Measurements from ENCODE around the gene PCSK4.
A peak's percentile ranks its signal among the peaks of the same experiment; 100 is the strongest.

PCSK4 gene

GRCh38 chr19:1473085-1473851 lies 16.9 kb downstream of the PCSK4 start:
- TF ChIP-seq CTCF (IDR thresholded peaks at IDR 0.05; ENCODE audit: extremely low read depth, missing control alignments) = no peak
- DNase-seq (ENCODE audit: low spot score) = no peak

GRCh38 chr19:1472231-1473084 lies 17.7 kb downstream of the PCSK4 start:
- no peak for TF ChIP-seq CTCF (IDR thresholded peaks at IDR 0.05; ENCODE audit: extremely low read depth, missing control alignments)
- DNase-seq (ENCODE audit: low spot score) = no peak

GRCh38 chr19:1471515-1472160 lies 18.5 kb downstream of the PCSK4 start:
- no peak for DNase-seq (ENCODE audit: low spot score)
- no peak for TF ChIP-seq CTCF (IDR thresholded peaks at IDR 0.05; ENCODE audit: extremely low read depth, missing control alignments)

DNA sequence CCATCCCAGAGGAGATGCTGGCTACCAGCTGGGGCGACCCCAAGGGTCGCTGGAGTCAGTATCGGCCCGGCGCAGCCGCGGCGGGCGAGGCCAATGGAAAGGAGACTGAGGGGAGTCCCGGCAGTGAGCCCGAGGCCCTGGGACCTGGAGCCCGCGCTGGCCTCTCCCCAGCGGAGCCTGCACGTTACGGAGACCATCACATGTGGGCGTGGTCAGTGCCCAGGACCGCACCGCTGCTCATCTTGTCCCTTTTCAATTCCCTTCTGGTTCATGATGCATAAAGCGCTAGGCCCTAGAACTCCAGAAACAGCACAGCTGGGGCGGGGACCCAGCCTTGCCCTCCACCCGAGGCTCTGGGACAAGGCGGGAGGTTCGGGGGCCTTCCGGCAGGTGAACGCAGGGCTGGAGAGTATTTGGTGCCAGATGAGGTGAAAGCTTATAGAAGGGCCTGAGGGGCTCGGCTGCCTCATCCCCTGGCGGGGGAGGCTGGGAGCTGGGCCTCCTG lies 19.1 kb downstream of the PCSK4 start:
- no peak for DNase-seq (ENCODE audit: low spot score)
- no peak for TF ChIP-seq CTCF (IDR thresholded peaks at IDR 0.05; ENCODE audit: extremely low read depth, missing control alignments)

DNA sequence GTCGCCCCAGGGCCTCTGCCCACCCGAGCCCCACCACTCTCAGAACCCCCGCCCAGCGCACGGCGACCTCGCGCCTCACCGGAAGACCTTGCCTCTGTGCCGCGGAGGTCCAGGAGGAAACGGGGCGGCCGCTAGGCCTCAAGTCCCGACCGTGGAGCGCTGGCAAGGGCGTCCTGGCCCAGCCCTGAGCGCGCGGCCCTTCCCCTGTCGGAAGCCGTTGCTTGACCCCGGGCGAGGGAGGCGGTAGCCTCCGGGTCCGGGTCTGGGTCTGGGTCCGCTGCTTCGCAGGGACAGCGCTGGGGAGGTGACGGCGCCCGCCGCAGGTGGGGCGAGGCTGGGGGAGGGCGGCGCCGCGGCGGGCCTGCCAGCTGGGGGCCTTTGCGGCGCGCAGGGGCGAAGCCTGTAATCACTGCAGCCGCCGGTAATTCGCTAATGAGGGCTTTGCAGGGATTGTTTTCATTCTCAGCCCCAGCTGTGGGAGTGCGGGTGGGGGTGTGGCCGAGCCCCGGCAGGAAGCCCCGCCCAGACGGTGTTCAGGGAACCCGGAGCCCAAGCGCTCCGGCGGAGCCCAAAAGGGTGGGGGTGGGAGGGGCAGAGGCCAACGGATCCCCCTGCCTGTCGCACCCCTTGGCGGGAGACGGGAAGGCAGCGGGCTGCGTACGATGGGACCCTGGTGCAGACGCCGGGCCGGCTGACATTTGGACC lies 19.7 kb downstream of the PCSK4 start:
- peak; percentile 89 for DNase-seq (ENCODE audit: low spot score)
- TF ChIP-seq CTCF (IDR thresholded peaks at IDR 0.05; ENCODE audit: extremely low read depth, missing control alignments) = no peak

DNA sequence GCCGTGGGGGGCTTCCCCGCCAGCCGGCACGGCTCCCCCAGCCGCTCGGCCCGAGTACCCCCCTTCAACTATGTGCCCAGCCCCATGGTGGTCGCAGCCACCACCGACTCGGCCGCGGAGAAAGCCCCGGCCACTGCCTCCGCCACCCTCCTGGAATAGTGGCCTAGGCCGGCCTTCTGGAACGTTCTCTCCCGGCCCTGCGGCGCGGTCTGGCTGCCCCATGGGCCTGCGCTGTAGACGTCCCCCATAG lies 20.2 kb downstream of the PCSK4 start:
- no peak for DNase-seq (ENCODE audit: low spot score)
- TF ChIP-seq CTCF (IDR thresholded peaks at IDR 0.05; ENCODE audit: extremely low read depth, missing control alignments) = no peak

Measured in GM20000 (cell line).